ENCODE results near the gene TP53AIP1.

The TP53AIP1 gene

GRCh38 chr11:128901653-128902514 is 40.8 kb downstream of the TP53AIP1 start:
- Histone ChIP-seq H3K27me3 (ENCODE audit: control insufficient read depth in 2 of 2, insufficient read depth in 2 of 2, low read length in 2 of 2) (no peaks in the 10 kb centered on the region), H3K9me3 (ENCODE audit: control insufficient read depth in 2 of 2, low read length in 2 of 2) (no peaks in the 10 kb centered on the region), H3K4me3 (ENCODE audit: low read length in 2 of 2) (no peak overlapping the region), H3K36me3 (ENCODE audit: control insufficient read depth in 2 of 2, insufficient read depth in 2 of 2, low read length in 2 of 2) (no peaks in the 10 kb centered on the region), H3K4me1 (ENCODE audit: control insufficient read depth in 2 of 2, insufficient read depth in 2 of 2, low read length in 2 of 2) (peaks cover 0 to 6% of the 10 kb centered on the region in 2 donors), H3K9ac (ENCODE audit: low read depth in 1 of 2, low read length in 2 of 2) (no peak overlapping the region), H3K27ac (ENCODE audit: low read depth in 2 of 2, low read length in 2 of 2) (no peak overlapping the region)

GRCh38 chr11:128900468-128900867 is 42.2 kb downstream of the TP53AIP1 start:
- Histone ChIP-seq H3K9ac (ENCODE audit: low read depth in 1 of 2, low read length in 2 of 2) (no peak overlapping the region), H3K4me3 (ENCODE audit: low read length in 2 of 2) (no peak overlapping the region), H3K27me3 (ENCODE audit: control insufficient read depth in 2 of 2, insufficient read depth in 2 of 2, low read length in 2 of 2) (no peaks in the 10 kb centered on the region), H3K27ac (ENCODE audit: low read depth in 2 of 2, low read length in 2 of 2) (no peak overlapping the region), H3K36me3 (ENCODE audit: control insufficient read depth in 2 of 2, insufficient read depth in 2 of 2, low read length in 2 of 2) (no peaks in the 10 kb centered on the region), H3K4me1 (ENCODE audit: control insufficient read depth in 2 of 2, insufficient read depth in 2 of 2, low read length in 2 of 2) (no peaks in the 10 kb centered on the region), H3K9me3 (ENCODE audit: control insufficient read depth in 2 of 2, low read length in 2 of 2) (no peaks in the 10 kb centered on the region)

GRCh38 chr11:128898580-128899344 is 43.9 kb downstream of the TP53AIP1 start:
- Histone ChIP-seq H3K4me3 (ENCODE audit: low read length in 2 of 2) (no peak overlapping the region), H3K27me3 (ENCODE audit: control insufficient read depth in 2 of 2, insufficient read depth in 2 of 2, low read length in 2 of 2) (no peaks in the 10 kb centered on the region), H3K36me3 (ENCODE audit: control insufficient read depth in 2 of 2, insufficient read depth in 2 of 2, low read length in 2 of 2) (no peaks in the 10 kb centered on the region), H3K9me3 (ENCODE audit: control insufficient read depth in 2 of 2, low read length in 2 of 2) (no peaks in the 10 kb centered on the region), H3K4me1 (ENCODE audit: control insufficient read depth in 2 of 2, insufficient read depth in 2 of 2, low read length in 2 of 2) (peaks cover 3 to 11% of the 10 kb centered on the region in 2 donors), H3K27ac (ENCODE audit: low read depth in 2 of 2, low read length in 2 of 2) (no peak overlapping the region), H3K9ac (ENCODE audit: low read depth in 1 of 2, low read length in 2 of 2) (no peak overlapping the region)

- Histone ChIP-seq H3K27me3 (ENCODE audit: control insufficient read depth in 2 of 2, insufficient read depth in 2 of 2, low read length in 2 of 2) (no peaks in the 10 kb centered on the region), H3K9ac (ENCODE audit: low read depth in 1 of 2, low read length in 2 of 2) (no peak overlapping the region), H3K27ac (ENCODE audit: low read depth in 2 of 2, low read length in 2 of 2) (no peak overlapping the region), H3K4me1 (ENCODE audit: control insufficient read depth in 2 of 2, insufficient read depth in 2 of 2, low read length in 2 of 2) (peaks cover 3 to 11% of the 10 kb centered on the region in 2 donors), H3K9me3 (ENCODE audit: control insufficient read depth in 2 of 2, low read length in 2 of 2) (no peaks in the 10 kb centered on the region), H3K4me3 (ENCODE audit: low read length in 2 of 2) (no peak overlapping the region), H3K36me3 (ENCODE audit: control insufficient read depth in 2 of 2, insufficient read depth in 2 of 2, low read length in 2 of 2) (no peaks in the 10 kb centered on the region)
Observed at GRCh38 chr11:128897826-128898225, 44.8 kb downstream of the TP53AIP1 start.

- Histone ChIP-seq H3K36me3 (ENCODE audit: control insufficient read depth in 2 of 2, insufficient read depth in 2 of 2, low read length in 2 of 2) (no peaks in the 10 kb centered on the region), H3K4me3 (ENCODE audit: low read length in 2 of 2) (no peak overlapping the region), H3K9me3 (ENCODE audit: control insufficient read depth in 2 of 2, low read length in 2 of 2) (no peaks in the 10 kb centered on the region), H3K27me3 (ENCODE audit: control insufficient read depth in 2 of 2, insufficient read depth in 2 of 2, low read length in 2 of 2) (peaks cover 0 to under 1% of the 10 kb centered on the region in 2 donors), H3K9ac (ENCODE audit: low read depth in 1 of 2, low read length in 2 of 2) (no peak overlapping the region), H3K4me1 (ENCODE audit: control insufficient read depth in 2 of 2, insufficient read depth in 2 of 2, low read length in 2 of 2) (peaks cover 3 to 11% of the 10 kb centered on the region in 2 donors), H3K27ac (ENCODE audit: low read depth in 2 of 2, low read length in 2 of 2) (no peak overlapping the region)
Observed at GRCh38 chr11:128896356-128896755, 46.3 kb downstream of the TP53AIP1 start.

- peaks cover 6 to 11% of the 10 kb centered on the region in 2 donors for H3K4me1 ChIP-seq (ENCODE audit: control insufficient read depth in 2 of 2, insufficient read depth in 2 of 2, low read length in 2 of 2)
- no peak overlapping the region for H3K27ac ChIP-seq (ENCODE audit: low read depth in 2 of 2, low read length in 2 of 2)
- H3K27me3 ChIP-seq (ENCODE audit: control insufficient read depth in 2 of 2, insufficient read depth in 2 of 2, low read length in 2 of 2) = peaks cover 0 to 3% of the 10 kb centered on the region in 2 donors
- no peaks in the 10 kb centered on the region for H3K36me3 ChIP-seq (ENCODE audit: control insufficient read depth in 2 of 2, insufficient read depth in 2 of 2, low read length in 2 of 2)
- no peak overlapping the region for H3K9ac ChIP-seq (ENCODE audit: low read depth in 1 of 2, low read length in 2 of 2)
- H3K9me3 ChIP-seq (ENCODE audit: control insufficient read depth in 2 of 2, low read length in 2 of 2) = no peaks in the 10 kb centered on the region
- H3K4me3 ChIP-seq (ENCODE audit: low read length in 2 of 2) = no peak overlapping the region
Observed at GRCh38 chr11:128895526-128895925, 47.1 kb downstream of the TP53AIP1 start.

- peaks cover 7 to 10% of the 10 kb centered on the region in 2 donors for H3K27me3 ChIP-seq (ENCODE audit: control insufficient read depth in 2 of 2, insufficient read depth in 2 of 2, low read length in 2 of 2)
- no peak overlapping the region for H3K27ac ChIP-seq (ENCODE audit: low read depth in 2 of 2, low read length in 2 of 2)
- H3K4me1 ChIP-seq (ENCODE audit: control insufficient read depth in 2 of 2, insufficient read depth in 2 of 2, low read length in 2 of 2) = peaks cover 10 to 17% of the 10 kb centered on the region in 2 donors
Observed at GRCh38 chr11:128894685-128895084, 48.0 kb downstream of the TP53AIP1 start.

GRCh38 chr11:128894286-128894681 is 48.4 kb downstream of the TP53AIP1 start:
- Histone ChIP-seq H3K27ac (ENCODE audit: low read depth in 2 of 2, low read length in 2 of 2) (no peak overlapping the region), H3K4me1 (ENCODE audit: control insufficient read depth in 2 of 2, insufficient read depth in 2 of 2, low read length in 2 of 2) (peaks cover 10 to 17% of the 10 kb centered on the region in 2 donors)

More at GRCh38 chr11:128894685-128895084, 48.0 kb downstream of the TP53AIP1 start:
- no peaks in the 10 kb centered on the region for H3K36me3 ChIP-seq (ENCODE audit: control insufficient read depth in 2 of 2, insufficient read depth in 2 of 2, low read length in 2 of 2)
- no peak overlapping the region for H3K4me3 ChIP-seq (ENCODE audit: low read length in 2 of 2)
- no peaks in the 10 kb centered on the region for H3K9me3 ChIP-seq (ENCODE audit: control insufficient read depth in 2 of 2, low read length in 2 of 2)
- no peak overlapping the region for H3K9ac ChIP-seq (ENCODE audit: low read depth in 1 of 2, low read length in 2 of 2)

GRCh38 chr11:128893578-128894285 is 48.9 kb downstream of the TP53AIP1 start:
- H3K9ac ChIP-seq (ENCODE audit: low read depth in 1 of 2, low read length in 2 of 2) = no peak overlapping the region
- H3K4me3 ChIP-seq (ENCODE audit: low read length in 2 of 2) = no peak overlapping the region
- no peaks in the 10 kb centered on the region for H3K36me3 ChIP-seq (ENCODE audit: control insufficient read depth in 2 of 2, insufficient read depth in 2 of 2, low read length in 2 of 2)
- peaks cover 10 to 15% of the 10 kb centered on the region in 2 donors for H3K27me3 ChIP-seq (ENCODE audit: control insufficient read depth in 2 of 2, insufficient read depth in 2 of 2, low read length in 2 of 2)
- H3K27ac ChIP-seq (ENCODE audit: low read depth in 2 of 2, low read length in 2 of 2) = no peak overlapping the region
- H3K9me3 ChIP-seq (ENCODE audit: control insufficient read depth in 2 of 2, low read length in 2 of 2) = no peaks in the 10 kb centered on the region
- peaks cover 10 to 17% of the 10 kb centered on the region in 2 donors for H3K4me1 ChIP-seq (ENCODE audit: control insufficient read depth in 2 of 2, insufficient read depth in 2 of 2, low read length in 2 of 2)

More at GRCh38 chr11:128894286-128894681, 48.4 kb downstream of the TP53AIP1 start:
- no peaks in the 10 kb centered on the region for H3K36me3 ChIP-seq (ENCODE audit: control insufficient read depth in 2 of 2, insufficient read depth in 2 of 2, low read length in 2 of 2)
- H3K4me3 ChIP-seq (ENCODE audit: low read length in 2 of 2) = no peak overlapping the region
- H3K9me3 ChIP-seq (ENCODE audit: control insufficient read depth in 2 of 2, low read length in 2 of 2) = no peaks in the 10 kb centered on the region
- H3K9ac ChIP-seq (ENCODE audit: low read depth in 1 of 2, low read length in 2 of 2) = no peak overlapping the region
- H3K27me3 ChIP-seq (ENCODE audit: control insufficient read depth in 2 of 2, insufficient read depth in 2 of 2, low read length in 2 of 2) = peaks cover 10 to 13% of the 10 kb centered on the region in 2 donors
